PC-3 (cell line): ENCODE results near the gene LCE1B. TPM values are rescaled to one million over a fixed set of nuclear protein-coding genes. Genes with fewer than 3 reads are reported as not detected.
A peak's percentile ranks its signal among the peaks of the same experiment; 100 is the strongest.

Source experiments
- ATAC-seq: fragments of 200-7000 bp; cut with Tn5 transposase; 2 replicates; pipeline ENCODE4 v1.9.1; 2020; ENCODE audit warnings: mild to moderate bottlenecking, moderate library complexity
- BruUV-seq: library from RNA; stranded (reverse); fragments of 400-500 nt; replicated peaks from 2 replicates; lab custom pipeline; 2021; lab: Mats Ljungman, UMichigan
- CTCF ChIA-PET: fragments of 300-600 bp; sonication (Branson Sonifier 250); formaldehyde crosslinking; loops from one replicate; lab custom pipeline; 2022; ENCODE audit warnings: antibody characterized with exemption; lab: Charles Lee
- POLR2A ChIA-PET: fragments of 300-600 bp; sonication (Branson Sonifier 250); formaldehyde crosslinking; loops from one replicate; lab custom pipeline; 2022; ENCODE audit warnings: antibody characterized with exemption; ENCODE audit not compliant: unreplicated experiment; lab: Charles Lee
- DNase-seq: peaks from one replicate; pipeline ENCODE4 v3.0.0-alpha.2; 2015
- H2AFZ ChIP-seq: fragments of 300-600 bp; sonication (generic); 2 replicates; pipeline ENCODE4 v1.6.0; 2016; ENCODE audit warnings: antibody characterized with exemption, low read length
- H3F3A ChIP-seq: fragments of 300-600 bp; sonication (generic); one replicate; pipeline ENCODE4 v1.6.0; 2017; ENCODE audit warnings: antibody characterized with exemption, low read length, control low read depth, mild to moderate bottlenecking; ENCODE audit not compliant: unreplicated experiment
- H3K27ac ChIP-seq: fragments of 300-600 bp; sonication (generic); 2 replicates; pipeline ENCODE4 v1.5.1; 2016; ENCODE audit warnings: mild to moderate bottlenecking, low read length
- H3K27me3 ChIP-seq: fragments of 300-600 bp; sonication (generic); 2 replicates; pipeline ENCODE4 v1.6.1; 2016; ENCODE audit warnings: low read length, mixed read lengths
- H3K36me3 ChIP-seq: fragments of 300-600 bp; sonication (generic); 2 replicates; pipeline ENCODE4 v1.6.1; 2016; ENCODE audit warnings: low read depth, mixed run types, low read length, mixed read lengths
- H3K4me1 ChIP-seq: fragments of 300-600 bp; sonication (generic); 2 replicates; pipeline ENCODE4 v1.5.1; 2016; ENCODE audit warnings: low read length; ENCODE audit not compliant: insufficient read depth
- H3K4me2 ChIP-seq: fragments of 300-600 bp; sonication (generic); 2 replicates; pipeline ENCODE4 v1.6.0; 2016; ENCODE audit warnings: low read length
- H3K4me3 ChIP-seq: fragments of 300-600 bp; sonication (generic); 2 replicates; pipeline ENCODE4 v1.5.1; 2016; ENCODE audit warnings: mild to moderate bottlenecking, low read length, mixed read lengths
- H3K79me2 ChIP-seq: fragments of 300-600 bp; sonication (generic); 2 replicates; pipeline ENCODE4 v1.6.1; 2017; ENCODE audit warnings: low read length, mixed read lengths
- H3K9ac ChIP-seq: fragments of 300-600 bp; sonication (generic); 2 replicates; pipeline ENCODE4 v1.6.0; 2016; ENCODE audit warnings: mild to moderate bottlenecking, low read length
- H3K9me2 ChIP-seq: fragments of 300-600 bp; sonication (generic); replicated peaks from 2 replicates; pipeline ENCODE4 v1.6.1; 2016; ENCODE audit warnings: mixed run types, low read length, mixed read lengths
- H3K9me3 ChIP-seq: fragments of 300-600 bp; sonication (generic); 2 replicates; pipeline ENCODE4 v1.6.1; 2016; ENCODE audit warnings: low read length, mixed read lengths
- H4K20me1 ChIP-seq: fragments of 300-600 bp; sonication (generic); 2 replicates; pipeline ENCODE4 v1.6.1; 2016; ENCODE audit warnings: low read length, mixed read lengths
- CTCF ChIP-seq: fragments of 300-600 bp; sonication (generic); conservative IDR thresholded peaks from 2 replicates; pipeline ENCODE4 v1.5.1; 2017; ENCODE audit warnings: antibody characterized with exemption, low read depth, mild to moderate bottlenecking, low read length
- EZH2 ChIP-seq: fragments of 300-600 bp; sonication (generic); IDR thresholded peaks from one replicate; pipeline ENCODE4 v1.6.1; 2017; ENCODE audit warnings: antibody characterized with exemption, mild to moderate bottlenecking, low read length; ENCODE audit not compliant: unreplicated experiment
- EZH2phosphoT487 ChIP-seq: fragments of 300-600 bp; sonication (generic); IDR thresholded peaks from 2 replicates; pipeline ENCODE4 v1.6.1; 2018; ENCODE audit warnings: mild to moderate bottlenecking, antibody characterized with exemption, low read length, borderline replicate concordance
- intact Hi-C: fragments of 100-400 bp; cut with micrococcal nuclease; formaldehyde crosslinking; loops from 2 replicates; pipeline ENCODE4 v1.9.0; 2023
- total RNA-seq: library from RNA; depleted of rRNA; stranded (reverse); fragments of >200 nt; gene quantifications from 2 replicates; pipeline ENCODE4 v1.2.3, GENCODE V29; 2014

The LCE1B gene
- total RNA-seq, 1 experiment from 2014 or later, result not detected

DNA sequence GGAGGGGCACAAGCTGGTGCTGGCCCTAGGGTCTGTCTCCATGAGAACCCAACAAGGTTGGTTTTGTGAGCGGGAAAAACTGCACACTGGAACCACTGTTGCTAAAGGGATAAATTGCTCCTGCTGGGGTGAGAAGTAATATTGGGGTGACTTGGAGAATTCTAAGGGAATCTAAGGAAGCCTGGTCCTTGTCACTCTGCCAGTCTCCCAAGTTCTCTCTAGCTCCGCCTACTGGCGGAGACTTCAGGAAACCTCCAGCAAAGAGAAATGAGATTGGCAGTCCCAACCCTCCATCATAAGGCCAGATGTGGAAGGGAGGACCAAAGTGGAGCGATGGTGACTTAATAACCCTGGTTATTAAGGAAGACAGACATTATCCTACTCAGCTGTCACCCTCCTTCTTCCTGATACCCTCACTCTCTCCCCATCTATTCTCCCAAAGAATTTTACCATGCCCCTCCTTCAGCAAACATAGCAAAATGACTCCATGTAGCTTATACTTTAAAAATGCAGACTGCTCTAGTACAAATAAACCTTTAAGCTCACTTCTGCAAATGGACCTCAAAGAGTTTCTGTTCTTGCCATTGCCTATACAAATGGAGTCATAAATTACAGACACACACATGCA, 34.1 kb upstream of the LCE1B start:
- no peak overlapping the region for H3K4me3 ChIP-seq
- no peaks in the 10 kb centered on the region for H3K9me2 ChIP-seq
- H3K4me2 ChIP-seq, result no peak overlapping the region
- H3K9ac ChIP-seq, result no peak overlapping the region
- intact Hi-C loops, result no loop called here
- H2AFZ ChIP-seq, result no peak overlapping the region
- ChIA-PET POLR2A (no interaction called here), CTCF (no interaction called here)
- no peaks in the 10 kb centered on the region for H3F3A ChIP-seq
- ATAC-seq (no peak), DNase-seq (peak; percentile 60)
- no peak overlapping the region for H3K27ac ChIP-seq
- no peaks in the 10 kb centered on the region for H3K9me3 ChIP-seq
- no peaks in the 10 kb centered on the region for H3K79me2 ChIP-seq
- no TSS peak for BruUV-seq
- H3K4me1 ChIP-seq, result no peaks in the 10 kb centered on the region
- no peaks in the 10 kb centered on the region for H4K20me1 ChIP-seq
- H3K27me3 ChIP-seq, result peaks cover 27% of the 10 kb centered on the region
- TF ChIP-seq EZH2, result no peak
- TF ChIP-seq CTCF, result peak; percentile 62
- H3K36me3 ChIP-seq, result no peaks in the 10 kb centered on the region

- DNase-seq, result peak; percentile 8
- no peaks in the 10 kb centered on the region for H4K20me1 ChIP-seq
- CTCF ChIA-PET, result no interaction called here
These were observed 28.7 kb upstream of the LCE1B start for GRCh38 chr1:152783095-152783494.

More at GRCh38 chr1:152783095-152783494, 28.7 kb upstream of the LCE1B start:
- Histone ChIP-seq H3K79me2 (no peaks in the 10 kb centered on the region), H3K27me3 (peaks cover 30% of the 10 kb centered on the region), H2AFZ (no peak overlapping the region), H3K4me1 (0 out of 2 replicates have a peak, but pooled peaks cover 4% of the 10 kb centered on the region), H3K9me2 (no peaks in the 10 kb centered on the region), H3K9ac (no peak overlapping the region), H3F3A (no peaks in the 10 kb centered on the region), H3K4me2 (no peak overlapping the region), H3K9me3 (no peaks in the 10 kb centered on the region), H3K36me3 (no peaks in the 10 kb centered on the region), H3K27ac (no peak overlapping the region), H3K4me3 (no peak overlapping the region)
- TF ChIP-seq CTCF (no peak), EZH2 (no peak), EZH2phosphoT487 (no peak)
- POLR2A ChIA-PET, result no interaction called here
- no peak for ATAC-seq
- BruUV-seq, result no TSS peak
- intact Hi-C loops, result no loop called here
